Uterus (tissue), 4 donors: ENCODE measurements around the gene ADORA1. TPM values are rescaled to one million over a fixed set of nuclear protein-coding genes. Genes with fewer than 3 reads are reported as not detected.

ENCODE experiments used
- DNase-seq, 2 donors: peaks; one replicate each; pipeline ENCODE4 v3.0.0-alpha.2; 2019 to 2020
- H3K27ac ChIP-seq, 2 donors: fragments of 200-600 bp; sonication (generic); 1 replicate in 1 of 2; 2 replicates in 1 of 2; pipeline ENCODE4 v1.5.1; 2016 to 2018
- H3K27me3 ChIP-seq, 2 donors: fragments of 200-600 bp; sonication (generic); one replicate each; pipeline ENCODE4 v1.5.1; 2018 to 2019; ENCODE audit warnings: control low read depth in 1 of 2
- H3K36me3 ChIP-seq, 2 donors: fragments of 200-600 bp; sonication (generic); one replicate each; pipeline ENCODE4 v1.5.1; 2019; ENCODE audit warnings: control low read depth in 1 of 2
- H3K4me1 ChIP-seq, 2 donors: fragments of 200-600 bp; sonication (generic); one replicate each; pipeline ENCODE4 v1.5.1; 2018 to 2019; ENCODE audit warnings: control low read depth in 1 of 2
- H3K4me3 ChIP-seq, 2 donors: fragments of 200-600 bp; sonication (generic); 1 replicate in 1 of 2; 2 replicates in 1 of 2; pipeline ENCODE4 v1.5.1; 2018 to 2019; ENCODE audit warnings: mild to moderate bottlenecking in 1 of 2
- H3K9me3 ChIP-seq, 2 donors: fragments of 200-600 bp; sonication (generic); one replicate each; pipeline ENCODE4 v1.5.1; 2019; ENCODE audit warnings: control low read depth in 1 of 2
- POLR2A ChIP-seq, 2 donors: fragments of 450-650 bp; IDR thresholded peaks; one replicate each; pipeline ENCODE4 v1.6.1; 2016; ENCODE audit warnings: antibody characterized with exemption in 2 of 2, mild to moderate bottlenecking in 1 of 2, moderate library complexity in 1 of 2
- intact Hi-C: fragments of 100-400 bp; cut with DNase I; formaldehyde crosslinking; loops from one replicate; pipeline ENCODE4 v1.15.1; 2023; ENCODE audit warnings: low total_unique reads
- total RNA-seq, 4 donors: library from RNA; depleted of rRNA in 3 of 4; stranded (reverse); fragments of >200 nt in 3 of 4; gene quantifications; one replicate each; pipeline versions ENCODE4 v1.1.0 to v1.2.4, GENCODE V29; 2014 to 2023
- TF ChIP-seq, protein P1 (sequence below), 4 experiments: fragments of 200-600 bp in 2 of 4; fragments of 450-650 bp in 2 of 4; sonication (generic) in 2 of 4; IDR thresholded peaks; one replicate each; pipeline ENCODE4 v1.5.1; 2016 to 2019; ENCODE audit warnings: antibody characterized with exemption in 4 of 4, mild to moderate bottlenecking in 2 of 4, moderate library complexity in 1 of 4
- donor health status: DM: yes; HTN: yes; CAD: no.

Gene ADORA1
- total RNA-seq, 4 donors from 2014 or later, result 3.0 TPM; not detected in 2

DNA sequence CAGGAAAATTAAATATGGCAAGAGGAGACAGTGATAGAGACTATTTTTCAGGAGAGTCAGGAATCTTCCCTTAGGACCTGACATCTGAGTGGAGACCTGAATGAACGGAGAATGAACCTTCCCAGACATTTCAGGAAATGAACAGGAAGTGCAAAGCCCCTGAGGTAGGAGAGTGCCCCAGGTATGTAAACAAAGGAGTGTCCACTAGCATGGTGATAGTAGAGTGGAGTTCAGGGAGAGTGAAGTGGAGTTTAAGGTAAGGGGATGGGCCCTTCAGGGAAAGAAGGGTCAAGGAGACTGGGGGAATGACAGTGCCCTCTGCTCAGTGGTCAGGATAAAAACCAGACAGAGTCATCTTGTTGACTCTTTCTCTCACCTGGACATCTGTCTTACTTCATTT lies 28.8 kb downstream of the ADORA1 start:
- H3K4me3 ChIP-seq, result no peak overlapping the region
- no peaks in the 10 kb centered on the region for H3K27me3 ChIP-seq
- no peaks in the 10 kb centered on the region for H3K9me3 ChIP-seq
- no peak for DNase-seq
- no peak overlapping the region for H3K27ac ChIP-seq
- no peaks in the 10 kb centered on the region for H3K4me1 ChIP-seq
- TF ChIP-seq, protein P1, sequence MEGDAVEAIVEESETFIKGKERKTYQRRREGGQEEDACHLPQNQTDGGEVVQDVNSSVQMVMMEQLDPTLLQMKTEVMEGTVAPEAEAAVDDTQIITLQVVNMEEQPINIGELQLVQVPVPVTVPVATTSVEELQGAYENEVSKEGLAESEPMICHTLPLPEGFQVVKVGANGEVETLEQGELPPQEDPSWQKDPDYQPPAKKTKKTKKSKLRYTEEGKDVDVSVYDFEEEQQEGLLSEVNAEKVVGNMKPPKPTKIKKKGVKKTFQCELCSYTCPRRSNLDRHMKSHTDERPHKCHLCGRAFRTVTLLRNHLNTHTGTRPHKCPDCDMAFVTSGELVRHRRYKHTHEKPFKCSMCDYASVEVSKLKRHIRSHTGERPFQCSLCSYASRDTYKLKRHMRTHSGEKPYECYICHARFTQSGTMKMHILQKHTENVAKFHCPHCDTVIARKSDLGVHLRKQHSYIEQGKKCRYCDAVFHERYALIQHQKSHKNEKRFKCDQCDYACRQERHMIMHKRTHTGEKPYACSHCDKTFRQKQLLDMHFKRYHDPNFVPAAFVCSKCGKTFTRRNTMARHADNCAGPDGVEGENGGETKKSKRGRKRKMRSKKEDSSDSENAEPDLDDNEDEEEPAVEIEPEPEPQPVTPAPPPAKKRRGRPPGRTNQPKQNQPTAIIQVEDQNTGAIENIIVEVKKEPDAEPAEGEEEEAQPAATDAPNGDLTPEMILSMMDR (IDR thresholded peaks at IDR 0.05), result no peak
- no peak for TF ChIP-seq POLR2A (IDR thresholded peaks at IDR 0.05)
- no peaks in the 10 kb centered on the region for H3K36me3 ChIP-seq
- intact Hi-C loops, result no loop called here

DNA sequence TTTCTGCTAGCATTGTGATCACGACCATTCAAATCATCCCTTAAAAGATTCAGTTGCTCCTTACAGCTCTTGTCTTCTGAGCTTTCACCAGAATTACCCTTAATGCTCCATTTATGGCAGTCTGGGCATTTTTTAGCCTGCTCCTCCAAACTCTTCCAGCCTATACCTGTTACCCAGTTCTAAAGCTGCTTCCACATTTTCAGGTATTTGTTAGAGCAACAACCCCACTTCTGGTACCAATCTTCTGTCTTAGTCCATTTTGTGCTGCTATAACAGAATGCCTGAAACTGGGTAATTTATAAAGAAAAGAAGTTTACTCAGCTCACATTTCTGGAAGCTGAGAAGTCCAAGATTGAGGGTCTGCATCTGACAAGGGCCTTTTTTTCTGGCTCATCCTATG lies 30.9 kb downstream of the ADORA1 start:
- Histone ChIP-seq H3K27me3 (no peaks in the 10 kb centered on the region), H3K4me1 (no peaks in the 10 kb centered on the region), H3K36me3 (no peaks in the 10 kb centered on the region), H3K9me3 (no peaks in the 10 kb centered on the region), H3K4me3 (no peak overlapping the region), H3K27ac (no peak overlapping the region)
- DNase-seq, result no peak
- no peak for TF ChIP-seq POLR2A (IDR thresholded peaks at IDR 0.05)
- TF ChIP-seq, protein P1 (IDR thresholded peaks at IDR 0.05), result no peak
- intact Hi-C loops, result no loop called here

DNA sequence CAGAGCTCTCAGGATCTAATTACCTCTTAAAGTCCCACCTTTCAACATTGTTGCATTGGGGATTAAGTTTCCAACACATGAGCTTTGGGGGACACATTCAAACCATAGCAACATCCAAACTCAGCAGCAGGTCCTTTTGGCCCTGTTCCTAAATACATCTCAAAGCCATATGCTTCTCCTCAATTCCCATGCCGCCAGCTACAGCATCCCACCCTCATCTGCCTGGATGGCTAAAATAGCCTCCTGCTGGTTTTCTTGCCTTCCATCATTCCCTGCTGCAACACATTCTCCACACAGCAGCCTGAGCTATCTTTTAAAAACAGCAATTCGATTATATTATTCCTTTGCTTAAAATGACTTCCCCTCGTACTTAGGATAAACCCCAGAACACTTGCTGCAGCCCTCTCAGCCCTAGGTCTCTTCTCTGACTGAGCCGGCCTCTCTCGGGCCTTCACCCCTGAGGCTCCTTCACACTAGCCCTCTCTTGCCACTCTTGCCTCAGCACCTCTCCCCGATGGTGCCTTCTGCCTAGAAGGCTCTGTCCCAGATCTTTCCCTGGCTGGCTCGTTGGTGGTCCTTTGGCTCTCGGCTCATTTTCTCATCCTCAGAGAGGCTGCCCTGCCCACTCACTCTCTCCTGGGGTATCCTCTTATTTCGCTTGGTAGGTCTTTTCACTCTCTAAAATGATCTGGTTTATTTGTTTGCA lies 31.6 kb downstream of the ADORA1 start:
- Histone ChIP-seq H3K36me3 (no peaks in the 10 kb centered on the region), H3K27ac (no peak overlapping the region), H3K4me3 (no peak overlapping the region), H3K9me3 (no peaks in the 10 kb centered on the region), H3K27me3 (no peaks in the 10 kb centered on the region), H3K4me1 (no peaks in the 10 kb centered on the region)
- TF ChIP-seq, protein P1 (IDR thresholded peaks at IDR 0.05), result no peak
- TF ChIP-seq POLR2A (IDR thresholded peaks at IDR 0.05), result no peak
- no peak for DNase-seq
- intact Hi-C loops, result no loop called here

DNA sequence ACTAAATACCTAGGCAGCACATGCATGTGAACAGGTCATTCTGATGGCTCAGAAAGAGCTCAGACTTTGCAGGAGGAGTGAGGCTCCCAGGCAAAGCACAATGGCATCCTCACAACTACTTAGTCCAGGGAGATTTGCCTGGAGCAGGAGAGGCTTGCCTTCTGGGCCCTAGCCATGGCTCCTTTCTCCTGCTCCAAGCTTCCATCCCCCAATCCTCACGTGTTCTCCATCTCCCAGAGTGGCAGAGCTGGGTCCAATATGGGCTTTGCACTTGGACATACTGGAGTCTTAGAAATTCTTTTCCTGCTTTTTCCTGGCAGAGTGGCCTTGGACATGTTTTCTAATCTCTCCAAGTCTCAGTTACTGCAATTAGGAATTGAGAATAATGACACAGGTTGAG lies 32.3 kb downstream of the ADORA1 start:
- DNase-seq, result no peak
- intact Hi-C loops, result no loop called here
- Histone ChIP-seq H3K27ac (no peak overlapping the region), H3K36me3 (no peaks in the 10 kb centered on the region), H3K4me1 (no peaks in the 10 kb centered on the region), H3K9me3 (no peaks in the 10 kb centered on the region), H3K27me3 (no peaks in the 10 kb centered on the region), H3K4me3 (no peak overlapping the region)
- no peak for TF ChIP-seq POLR2A (IDR thresholded peaks at IDR 0.05)
- TF ChIP-seq, protein P1 (IDR thresholded peaks at IDR 0.05), result no peak

DNA sequence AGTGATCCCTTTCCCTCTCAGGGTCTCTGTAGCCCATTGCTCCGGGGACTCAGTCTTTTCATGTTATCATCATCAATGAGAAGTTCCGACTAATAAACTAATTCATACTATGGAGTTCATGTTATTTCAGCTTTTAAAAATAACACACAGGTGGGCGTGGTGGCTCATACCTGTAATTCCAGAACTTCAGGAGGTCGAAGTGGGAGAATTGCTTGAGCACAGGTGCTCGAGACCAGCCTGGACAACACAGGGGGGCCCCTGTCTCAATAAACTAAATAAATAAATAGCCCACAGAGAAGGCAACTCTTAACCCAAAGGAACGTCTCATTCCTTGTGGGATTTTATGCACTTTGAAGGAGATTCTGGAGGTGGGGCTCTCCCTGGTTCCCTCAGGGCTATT lies 33.6 kb downstream of the ADORA1 start:
- no peak overlapping the region for H3K4me3 ChIP-seq
- no peaks in the 10 kb centered on the region for H3K9me3 ChIP-seq
- intact Hi-C loops, result no loop called here
- no peak for TF ChIP-seq POLR2A (IDR thresholded peaks at IDR 0.05)
- TF ChIP-seq, protein P1 (IDR thresholded peaks at IDR 0.05), result no peak
- no peak overlapping the region for H3K27ac ChIP-seq
- no peaks in the 10 kb centered on the region for H3K4me1 ChIP-seq
- no peak for DNase-seq
- H3K27me3 ChIP-seq, result no peaks in the 10 kb centered on the region
- H3K36me3 ChIP-seq, result no peaks in the 10 kb centered on the region
